Activated CD4-positive, alpha-beta T cell treated with anti-CD3 and anti-CD28 coated beads, Interleukin-2, Interleukin-4, amounts not matched to agents 100 ng/mL and 50 ng/mL, durations not matched to agents 16 hours and 8 hours (primary cell): ENCODE results near the gene PLEKHO1.
"Not testable (repeated sequence)": the region's sequence is repeated elsewhere in the genome, so short reads cannot be mapped to it uniquely, and the experiment has no call there.

Experiments used
- DNase-seq: peaks from one replicate; pipeline ENCODE4 v3.0.0-alpha.2; 2020; ENCODE audit warnings: low spot score

PLEKHO1 gene, protein sequence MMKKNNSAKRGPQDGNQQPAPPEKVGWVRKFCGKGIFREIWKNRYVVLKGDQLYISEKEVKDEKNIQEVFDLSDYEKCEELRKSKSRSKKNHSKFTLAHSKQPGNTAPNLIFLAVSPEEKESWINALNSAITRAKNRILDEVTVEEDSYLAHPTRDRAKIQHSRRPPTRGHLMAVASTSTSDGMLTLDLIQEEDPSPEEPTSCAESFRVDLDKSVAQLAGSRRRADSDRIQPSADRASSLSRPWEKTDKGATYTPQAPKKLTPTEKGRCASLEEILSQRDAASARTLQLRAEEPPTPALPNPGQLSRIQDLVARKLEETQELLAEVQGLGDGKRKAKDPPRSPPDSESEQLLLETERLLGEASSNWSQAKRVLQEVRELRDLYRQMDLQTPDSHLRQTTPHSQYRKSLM

DNA sequence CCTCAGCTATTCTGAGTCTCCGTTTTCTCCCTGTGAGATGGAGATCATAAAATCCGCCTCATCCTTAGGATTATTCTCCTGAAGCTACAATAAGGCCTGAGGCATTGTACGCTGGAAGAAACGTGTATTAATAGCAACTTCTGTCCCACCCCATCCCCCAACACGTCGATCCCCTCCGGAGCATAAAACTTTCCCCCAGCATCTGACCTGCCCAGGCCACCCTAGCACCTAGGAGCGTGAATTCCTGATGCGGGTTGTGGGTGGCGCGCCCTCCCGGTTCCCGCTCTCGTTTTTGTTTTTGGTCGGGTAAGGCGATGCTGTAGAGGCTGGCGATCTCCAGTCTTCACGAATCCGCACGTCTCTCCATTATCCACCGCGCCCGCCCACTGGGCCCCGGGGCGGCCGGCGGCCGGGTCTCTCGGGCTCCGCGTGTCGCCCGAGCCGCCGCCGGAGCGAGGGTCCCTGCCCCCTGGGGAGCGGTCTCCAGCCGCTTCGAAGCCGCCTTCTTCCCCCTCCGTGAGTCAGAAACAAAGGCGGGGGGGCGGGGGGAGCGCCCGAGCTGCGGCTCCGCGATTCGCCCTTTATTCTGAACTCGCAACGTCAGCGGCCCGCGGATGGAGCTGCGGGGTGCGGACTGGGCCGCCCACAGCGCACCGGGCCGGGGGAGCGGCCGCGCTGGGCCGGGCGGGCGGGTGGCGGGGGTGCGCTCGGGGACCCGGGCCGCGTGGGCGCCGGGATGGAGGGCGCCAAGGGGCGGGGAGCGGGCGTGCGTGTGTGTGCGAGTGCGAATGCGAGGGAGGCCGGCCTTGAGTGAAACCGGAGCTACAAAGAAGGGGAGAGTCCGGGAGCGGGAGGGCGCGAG is at the start of gene PLEKHO1:
Gene PLEKHO1 (plus strand): TSS at position 646 of the 862 bp plus-strand sequence. CDS start 342 bp downstream, outside the sequence.
- DNase-seq: peak; percentile 68

GRCh38 chr1:150102986-150103385 is 46.7 kb upstream of the PLEKHO1 start:
- DNase-seq: no peak

- peak; percentile 28 for DNase-seq
These were observed 43.4 kb upstream of the PLEKHO1 start for GRCh38 chr1:150106341-150106740.

DNA sequence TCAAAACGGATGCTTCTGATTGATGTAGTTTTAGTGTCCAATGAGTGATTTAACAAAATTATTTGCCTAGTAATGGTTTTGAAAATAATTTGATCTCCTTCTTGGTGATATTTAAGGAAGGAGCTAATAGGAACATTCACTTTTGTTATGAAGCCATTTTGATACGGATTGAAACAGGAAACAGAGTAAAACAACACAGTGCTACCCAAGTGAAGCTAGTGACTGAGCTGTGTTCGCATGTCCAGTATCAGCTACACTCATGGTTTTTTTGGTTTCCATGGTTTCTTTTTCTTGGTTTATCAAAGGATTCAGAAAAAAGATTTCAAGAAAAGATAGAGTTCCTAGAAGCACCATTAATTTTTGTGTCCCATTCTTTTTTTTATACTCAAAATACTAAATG is 40.1 kb upstream of the PLEKHO1 start:
- DNase-seq: peak; percentile 37

GRCh38 chr1:150110116-150110515 is 39.6 kb upstream of the PLEKHO1 start:
- no peak for DNase-seq

DNA sequence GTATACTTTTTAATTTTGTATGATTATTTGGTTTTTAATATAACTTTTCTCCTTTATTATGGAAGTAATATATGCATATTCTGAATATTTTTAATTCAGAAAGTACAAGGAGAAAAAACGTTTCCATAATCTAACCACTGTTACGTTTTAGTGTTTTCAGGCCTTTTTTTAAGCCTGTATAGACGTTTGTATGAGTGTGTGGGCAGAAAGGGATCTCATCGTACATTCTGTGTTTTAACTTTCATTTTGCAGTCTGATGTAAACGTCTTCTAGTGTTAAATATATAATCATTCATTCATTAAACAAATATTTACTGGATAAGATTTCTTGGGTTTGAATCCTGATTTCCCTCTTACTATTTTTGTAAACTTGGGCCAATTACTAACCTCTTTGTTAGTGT is 38.0 kb upstream of the PLEKHO1 start:
- DNase-seq: no peak

GRCh38 chr1:150115121-150115520 is 34.6 kb upstream of the PLEKHO1 start:
- DNase-seq: no peak

- DNase-seq: no peak
These were observed 31.0 kb upstream of the PLEKHO1 start for GRCh38 chr1:150118716-150119115.

DNA sequence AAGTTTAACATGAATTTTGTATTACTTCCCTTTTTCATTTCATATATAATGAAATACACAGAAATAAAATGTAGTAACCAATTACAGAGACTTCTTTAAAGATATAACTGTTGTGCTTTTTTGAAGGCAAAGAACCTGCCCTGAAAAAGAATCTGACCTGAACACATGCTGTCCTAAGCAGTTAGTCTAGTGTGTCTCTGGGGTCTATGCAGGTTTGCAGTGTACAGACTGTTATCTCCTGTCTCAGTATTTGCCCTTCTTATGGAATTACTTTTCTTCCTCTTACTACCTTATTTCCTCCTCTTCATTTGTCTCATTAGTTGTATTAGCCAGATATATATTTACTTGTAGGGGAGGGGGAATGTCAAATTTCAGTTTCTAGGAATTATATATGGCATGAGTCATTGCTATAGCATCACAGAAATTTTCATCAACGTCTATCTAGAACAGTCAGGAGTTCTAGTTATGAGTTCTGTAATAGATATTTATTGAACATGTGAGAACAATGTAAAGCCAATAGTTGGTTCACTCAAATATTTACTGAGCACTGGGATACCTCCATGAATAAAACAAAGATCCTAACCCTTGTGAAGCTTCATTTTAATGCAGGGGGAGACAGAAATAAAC is 28.4 kb upstream of the PLEKHO1 start:
- no peak for DNase-seq

DNA sequence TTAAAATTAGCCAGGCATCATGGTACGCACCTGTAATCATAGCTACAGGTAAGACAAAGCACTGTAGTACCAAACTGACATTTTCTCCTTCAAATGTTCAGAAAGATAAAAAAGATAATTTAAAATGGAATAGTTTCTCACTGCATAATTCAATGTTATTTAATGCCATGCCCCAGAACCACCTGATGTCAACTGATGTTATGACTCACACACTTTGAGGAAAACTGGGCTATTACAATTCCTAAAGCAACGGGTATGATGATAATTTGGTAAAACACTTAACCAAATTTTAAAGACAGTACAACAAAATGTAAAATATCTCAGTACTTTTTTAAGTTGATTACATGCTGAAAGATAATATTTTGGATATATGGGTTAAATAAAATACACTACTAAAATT is 22.9 kb upstream of the PLEKHO1 start:
- DNase-seq: no peak

DNA sequence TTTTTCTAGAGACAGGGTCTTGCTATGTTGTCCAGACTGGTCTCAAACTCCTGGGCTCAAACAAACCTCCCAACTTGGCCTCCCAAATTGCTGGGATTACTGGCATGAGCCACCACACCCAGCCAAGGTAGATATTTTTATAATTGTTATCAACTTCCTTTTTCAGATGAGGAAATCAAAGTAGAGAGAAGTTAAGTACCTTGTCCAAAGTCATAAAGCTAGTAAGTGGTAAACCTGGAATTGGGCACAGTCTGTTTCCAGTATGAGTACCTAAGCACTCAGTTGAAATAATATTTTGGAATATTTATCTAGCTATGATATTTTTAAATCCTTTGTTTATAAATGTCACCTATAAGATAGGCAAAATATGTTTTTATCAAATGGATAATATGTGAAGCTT is 22.3 kb upstream of the PLEKHO1 start:
- no peak for DNase-seq

GRCh38 chr1:150127868-150128267 is 21.8 kb upstream of the PLEKHO1 start:
- DNase-seq: peak; percentile 45

GRCh38 chr1:150132372-150132771 is 17.3 kb upstream of the PLEKHO1 start:
- no peak for DNase-seq

GRCh38 chr1:150134537-150134936 is 15.2 kb upstream of the PLEKHO1 start:
- DNase-seq: no peak

GRCh38 chr1:150135400-150135799 is 14.3 kb upstream of the PLEKHO1 start:
- not testable (repeated sequence) for DNase-seq

GRCh38 chr1:150138044-150138443 is 11.7 kb upstream of the PLEKHO1 start:
- DNase-seq: no peak

- no peak for DNase-seq
These were observed 8.3 kb upstream of the PLEKHO1 start for GRCh38 chr1:150141452-150141851.

DNA sequence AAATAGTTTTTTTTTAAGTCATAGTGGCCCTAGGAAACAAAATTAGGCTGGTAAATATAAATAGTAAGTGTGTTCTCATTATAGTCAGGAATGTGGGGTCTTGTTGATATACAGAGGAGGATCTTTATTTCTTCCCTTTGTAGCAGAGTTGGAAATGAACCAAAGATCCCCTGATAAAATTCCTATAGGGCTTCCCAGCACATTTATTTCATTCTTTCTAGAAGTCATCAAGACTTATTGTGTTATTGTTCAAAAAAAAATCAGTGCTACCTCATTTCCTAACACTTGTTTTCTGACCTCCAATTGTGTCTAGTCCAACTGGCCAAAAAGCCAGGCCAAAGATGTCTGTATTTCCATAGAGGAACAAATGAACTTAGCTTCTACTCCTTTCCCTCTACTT is 7.6 kb upstream of the PLEKHO1 start:
- DNase-seq: no peak

- DNase-seq: no peak
These were observed 5.1 kb upstream of the PLEKHO1 start for GRCh38 chr1:150144606-150145005.

GRCh38 chr1:150146016-150146415 is 3.7 kb upstream of the PLEKHO1 start:
- not testable (repeated sequence) for DNase-seq

DNA sequence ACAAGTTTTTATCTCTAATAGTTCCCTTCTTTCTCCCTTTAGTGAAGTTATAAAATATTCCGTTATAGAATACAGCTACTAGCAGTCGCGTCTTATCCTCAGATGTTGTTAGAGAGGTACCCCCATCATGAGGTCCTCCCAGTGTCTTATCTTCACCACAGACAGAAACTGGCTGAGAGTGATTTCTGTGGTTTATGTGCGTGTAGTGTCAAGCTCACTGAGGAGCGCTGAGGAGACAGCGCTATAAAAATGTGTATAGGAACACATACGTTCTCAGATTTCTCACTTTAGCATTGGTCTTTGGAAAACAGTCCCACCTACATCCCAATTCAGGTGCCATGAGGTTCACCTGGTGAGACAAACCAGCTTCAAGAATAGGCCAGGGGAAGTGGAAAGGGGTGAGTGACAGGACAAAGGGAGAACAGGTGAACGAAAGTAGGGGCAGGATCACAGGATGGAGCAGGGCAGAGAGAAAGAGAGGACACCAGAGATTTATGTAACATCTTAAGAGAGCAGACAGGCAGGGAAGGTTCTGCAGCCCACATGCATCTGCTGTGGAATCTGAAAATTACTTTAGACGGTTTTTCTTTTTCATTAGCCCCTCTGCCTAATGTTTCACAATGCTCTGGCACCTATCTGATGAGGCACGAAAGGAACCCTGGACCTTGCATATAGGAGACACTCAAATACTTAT is 2.7 kb upstream of the PLEKHO1 start:
- no peak for DNase-seq

- no peak for DNase-seq
These were observed 862 bp upstream of the PLEKHO1 start for GRCh38 chr1:150148837-150149270.
